Fibroblast of mammary gland (primary cell): ENCODE data around the gene APOBEC3F.

Experiments used
- DNase-seq: peaks from one replicate; pipeline ENCODE4 v3.0.0-alpha.2; 2010; ENCODE audit warnings: low read depth
- H3K4me3 ChIP-seq: 2 replicates; pipeline ENCODE4 v1.5.1; 2011; ENCODE audit warnings: low read depth, mild to moderate bottlenecking, low read length, moderate library complexity; ENCODE audit not compliant: control insufficient read depth
- CTCF ChIP-seq: conservative IDR thresholded peaks from 2 replicates; pipeline ENCODE4 v1.5.1; 2011; ENCODE audit warnings: low read depth, low read length, inconsistent platforms; ENCODE audit not compliant: control insufficient read depth, insufficient read depth

APOBEC3F gene

GRCh38 chr22:39087098-39087497 is 46.4 kb downstream of the APOBEC3F start:
- TF ChIP-seq CTCF = no peak
- no peak for DNase-seq
- no peak overlapping the region for H3K4me3 ChIP-seq

GRCh38 chr22:39087881-39088684 is 47.4 kb downstream of the APOBEC3F start:
- H3K4me3 ChIP-seq = no peak overlapping the region
- DNase-seq = no peak
- no peak for TF ChIP-seq CTCF

- no peak for DNase-seq
- no peak for TF ChIP-seq CTCF
- no peak overlapping the region for H3K4me3 ChIP-seq
Observed at GRCh38 chr22:39088685-39089032, 48.0 kb downstream of the APOBEC3F start.

- DNase-seq = no peak
- TF ChIP-seq CTCF = no peak
- no peak overlapping the region for H3K4me3 ChIP-seq
Observed at GRCh38 chr22:39089928-39090327, 49.3 kb downstream of the APOBEC3F start.

- TF ChIP-seq CTCF = no peak
- no peak for DNase-seq
- H3K4me3 ChIP-seq = no peak overlapping the region
Observed at GRCh38 chr22:39090426-39091064, 49.9 kb downstream of the APOBEC3F start.

- no peak for TF ChIP-seq CTCF
- DNase-seq = no peak
- H3K4me3 ChIP-seq = no peak overlapping the region
Observed at GRCh38 chr22:39091126-39092081, 50.7 kb downstream of the APOBEC3F start.
